Stimulated activated CD4-positive, alpha-beta T cell treated with anti-CD3 and anti-CD28 coated beads, Interleukin-12 subunit alpha, Interleukin-12 subunit beta, amount 100 ng/mL, for 24 hours (primary cell): ENCODE data around the gene HMGCS2.

ENCODE experiments used
- DNase-seq, 2 experiments: peaks; one replicate each; pipeline ENCODE4 v3.0.0-alpha.2; 2020; ENCODE audit warnings: low read depth in 2 of 2

The HMGCS2 gene

DNA sequence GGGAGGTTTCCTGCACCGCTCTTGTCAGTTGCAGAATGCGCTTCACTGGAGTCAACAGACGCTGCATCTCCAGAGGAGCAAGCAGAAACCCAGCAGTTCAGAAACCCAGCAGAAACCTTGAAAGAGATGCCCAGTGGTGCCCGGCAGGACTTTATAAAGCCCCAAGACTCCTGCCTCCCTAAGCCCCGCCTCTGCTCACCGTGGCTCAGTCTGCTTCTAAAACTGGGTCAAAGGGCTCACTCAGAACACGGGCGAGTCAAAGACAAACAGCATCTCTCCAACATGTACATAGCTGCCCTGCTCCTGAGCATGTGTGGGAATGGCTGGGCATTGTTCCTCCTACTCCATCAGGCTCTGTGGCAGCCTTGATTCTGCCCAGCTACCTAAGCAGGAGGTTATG, at the start of gene HMGCS2:
Gene HMGCS2, minus strand, starts transcription at position 128 of the 400 bp plus-strand sequence. Its CDS starts 61 bp downstream, at position 67.
- DNase-seq: no peak

- no peak for DNase-seq
These were observed 49.5 kb upstream of the HMGCS2 start for GRCh38 chr1:119818181-119818580.

GRCh38 chr1:119816407-119816806, 47.7 kb upstream of the HMGCS2 start:
- no peak for DNase-seq

DNA sequence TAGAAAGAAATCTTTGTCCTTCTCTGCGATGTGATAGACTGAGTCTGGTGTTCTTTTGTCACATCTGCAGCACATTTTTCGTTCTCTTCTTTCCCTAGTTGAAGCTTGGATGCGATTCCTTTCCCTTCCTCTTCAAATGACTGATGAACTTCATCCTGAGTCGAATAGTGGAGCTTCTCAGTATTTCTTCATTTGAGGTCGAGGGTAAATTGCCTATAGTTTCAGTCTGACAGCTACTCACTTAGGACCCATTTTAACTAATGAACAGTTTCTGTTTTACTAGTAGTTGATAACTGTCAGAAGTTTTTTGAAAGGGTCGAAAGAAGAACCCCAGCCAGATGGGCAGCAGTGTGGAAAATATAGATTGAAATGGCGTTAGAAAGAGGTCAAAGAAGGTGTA, 47.2 kb upstream of the HMGCS2 start:
- DNase-seq: no peak

- DNase-seq: no peak
These were observed 46.7 kb upstream of the HMGCS2 start for GRCh38 chr1:119815361-119815760.

- DNase-seq: no peak
These were observed 45.6 kb upstream of the HMGCS2 start for GRCh38 chr1:119814288-119814687.

- no peak for DNase-seq
These were observed 43.4 kb upstream of the HMGCS2 start for GRCh38 chr1:119811985-119812557.

DNA sequence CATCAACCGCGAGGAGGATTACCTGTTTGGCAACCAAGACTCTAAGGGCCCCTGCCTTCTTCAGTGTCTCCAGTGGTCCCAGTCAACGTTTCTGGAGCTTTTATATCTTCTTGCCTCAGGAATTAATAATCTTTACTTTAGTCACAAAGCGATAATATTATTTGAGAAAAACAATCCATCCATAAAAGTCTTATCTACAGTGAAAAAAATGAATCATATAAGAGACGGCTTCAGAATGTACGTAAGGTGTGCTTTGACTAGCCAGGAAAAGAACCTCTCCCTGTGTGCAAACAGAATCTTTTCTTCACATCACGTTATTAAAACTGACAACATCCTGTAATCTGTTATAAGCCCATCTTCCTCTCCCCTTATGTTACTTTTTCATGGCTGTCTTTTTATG, 42.7 kb upstream of the HMGCS2 start, which contains the start of gene REG4:
Gene REG4, minus strand, starts transcription at position 74 of the 400 bp plus-strand sequence. CDS start 2,691 bp downstream, outside the sequence.
- no peak for DNase-seq

DNA sequence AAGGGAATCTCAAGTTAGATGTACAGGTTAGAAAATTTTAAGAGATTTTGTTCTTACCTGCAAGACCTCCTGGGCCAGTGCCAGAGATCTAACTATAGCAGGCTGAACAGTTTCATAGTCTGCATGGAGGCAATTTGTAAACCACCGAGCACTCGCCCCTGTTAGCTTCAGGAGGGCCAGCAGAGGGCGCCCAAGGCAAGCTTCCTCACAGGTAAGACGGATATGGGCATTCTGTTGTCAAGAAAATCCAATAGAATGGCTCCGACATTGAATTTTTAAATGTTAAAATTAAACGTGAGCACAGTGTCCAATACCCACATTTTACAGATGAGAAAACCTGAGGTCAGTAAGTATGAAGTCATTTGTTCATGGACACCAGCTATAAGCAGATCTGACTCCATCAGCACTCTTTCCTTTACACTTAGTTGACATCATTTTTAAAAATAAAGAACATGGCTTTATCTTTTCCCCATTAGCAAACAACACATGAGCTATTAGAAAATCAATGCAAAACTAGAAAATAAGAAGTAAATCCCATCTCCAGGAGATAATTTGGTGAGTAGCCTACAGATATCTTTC, 40.4 kb upstream of the HMGCS2 start:
- peak; percentile 11 to 57 for DNase-seq

GRCh38 chr1:119808491-119808890, 39.8 kb upstream of the HMGCS2 start:
- no peak for DNase-seq

GRCh38 chr1:119806489-119806888, 37.8 kb upstream of the HMGCS2 start:
- no peak for DNase-seq

GRCh38 chr1:119805746-119806145, 37.0 kb upstream of the HMGCS2 start:
- no peak for DNase-seq

- DNase-seq: no peak
These were observed 36.5 kb upstream of the HMGCS2 start for GRCh38 chr1:119805247-119805646.

- no peak for DNase-seq
These were observed 31.0 kb upstream of the HMGCS2 start for GRCh38 chr1:119799599-119800177.

DNA sequence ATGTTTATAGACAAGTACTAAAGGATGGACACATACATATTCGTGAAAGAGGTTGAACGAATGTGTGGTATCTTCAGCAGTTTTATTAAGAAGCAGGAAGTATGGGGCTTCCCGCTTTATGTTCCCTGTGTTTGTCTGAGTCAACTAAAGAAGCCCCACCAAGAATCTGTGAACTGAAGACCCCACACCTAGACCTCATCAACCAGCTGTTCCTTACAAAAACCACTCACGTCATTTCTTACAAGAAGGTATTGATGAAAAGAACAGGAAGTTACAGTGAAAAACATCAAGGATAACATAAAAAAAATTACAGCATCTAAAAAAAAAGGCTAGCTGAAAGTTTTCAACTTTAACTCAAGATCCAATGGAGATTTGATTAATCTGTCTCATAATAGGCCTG, 30.3 kb upstream of the HMGCS2 start:
- DNase-seq: no peak

DNA sequence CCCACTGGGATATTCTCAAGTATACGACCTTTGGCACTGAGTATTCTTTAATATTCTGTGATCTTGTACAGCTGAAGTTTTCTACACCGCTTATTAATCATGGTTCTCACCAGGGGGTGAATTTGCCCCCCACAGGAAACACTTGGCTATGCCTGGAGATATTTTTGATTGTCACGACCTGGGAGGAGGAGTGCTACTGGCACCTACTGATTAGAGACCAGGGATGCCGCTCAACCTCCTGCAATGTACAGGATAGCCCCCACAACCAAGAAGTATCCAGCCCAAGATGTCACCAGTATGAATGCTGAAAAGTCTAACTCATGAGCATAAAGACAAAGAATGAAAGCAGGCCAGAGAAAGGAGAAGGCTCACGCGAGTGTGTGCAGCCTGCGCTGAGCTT, 28.9 kb upstream of the HMGCS2 start:
- DNase-seq: no peak

DNA sequence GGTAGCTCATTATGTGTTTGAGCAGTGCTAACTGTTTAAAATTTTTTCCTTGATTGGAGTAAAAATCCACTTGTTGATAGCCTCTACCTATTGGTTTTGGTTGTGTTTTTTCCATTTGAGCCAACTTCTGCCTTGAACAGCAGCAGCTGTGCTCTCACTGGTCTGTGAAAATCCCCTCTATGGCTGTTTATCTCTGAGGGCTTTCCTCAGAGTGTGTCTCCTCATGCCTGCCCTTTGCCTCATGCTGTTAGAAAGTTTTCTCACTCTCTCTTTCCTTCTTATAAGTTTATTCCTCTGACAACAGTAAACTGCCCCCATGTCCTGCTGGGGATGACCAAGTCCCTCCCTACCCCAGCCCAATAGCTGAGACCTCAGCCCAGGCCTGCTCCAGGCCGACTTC, 28.5 kb upstream of the HMGCS2 start:
- DNase-seq: no peak

DNA sequence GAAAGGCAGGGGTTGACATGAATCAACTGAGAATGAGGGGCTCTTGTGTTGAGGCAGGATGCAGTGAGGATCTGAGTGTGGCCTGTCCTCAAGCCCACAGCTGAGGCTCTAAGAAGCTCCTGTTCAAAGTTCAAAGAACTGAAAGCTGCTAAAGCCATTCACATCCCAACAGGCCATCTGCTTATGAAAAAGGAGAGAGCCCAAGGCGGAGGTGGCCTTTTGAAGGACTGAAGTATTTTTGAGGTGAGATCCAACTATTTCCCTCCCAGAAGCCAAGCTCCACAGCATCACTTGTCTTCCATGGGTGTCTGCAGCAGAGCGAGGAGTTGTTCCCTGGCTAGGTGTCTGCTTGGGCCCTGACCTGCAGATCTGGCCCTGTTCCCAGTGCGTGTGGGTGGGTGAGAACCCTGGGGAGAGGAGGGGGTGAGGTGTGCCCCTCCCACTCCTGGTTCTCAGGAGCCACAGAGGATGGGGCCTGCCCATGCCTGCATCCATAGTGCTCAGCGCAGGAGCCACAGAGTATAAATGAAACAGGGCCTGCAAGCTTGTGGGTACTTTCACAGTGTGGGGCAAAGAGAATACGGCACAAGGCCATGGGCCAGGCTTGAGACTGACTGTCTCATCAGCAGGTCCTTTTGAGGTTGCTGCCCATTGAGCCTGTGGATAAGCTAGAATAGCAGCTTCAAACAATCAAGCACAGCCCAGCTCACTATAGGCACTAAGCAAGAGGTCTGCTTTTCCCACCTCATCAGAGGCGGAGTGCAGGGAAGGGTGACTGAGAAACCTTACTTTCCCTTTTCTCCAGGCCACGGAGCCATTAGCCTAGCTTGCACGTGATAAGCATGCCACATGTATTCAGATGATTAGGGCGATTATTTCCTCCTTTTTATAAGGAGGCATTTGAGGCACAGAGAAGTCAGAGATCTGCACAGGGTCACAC, 26.8 kb upstream of the HMGCS2 start:
- no peak for DNase-seq

GRCh38 chr1:119794876-119795240, 26.2 kb upstream of the HMGCS2 start:
- no peak for DNase-seq

DNA sequence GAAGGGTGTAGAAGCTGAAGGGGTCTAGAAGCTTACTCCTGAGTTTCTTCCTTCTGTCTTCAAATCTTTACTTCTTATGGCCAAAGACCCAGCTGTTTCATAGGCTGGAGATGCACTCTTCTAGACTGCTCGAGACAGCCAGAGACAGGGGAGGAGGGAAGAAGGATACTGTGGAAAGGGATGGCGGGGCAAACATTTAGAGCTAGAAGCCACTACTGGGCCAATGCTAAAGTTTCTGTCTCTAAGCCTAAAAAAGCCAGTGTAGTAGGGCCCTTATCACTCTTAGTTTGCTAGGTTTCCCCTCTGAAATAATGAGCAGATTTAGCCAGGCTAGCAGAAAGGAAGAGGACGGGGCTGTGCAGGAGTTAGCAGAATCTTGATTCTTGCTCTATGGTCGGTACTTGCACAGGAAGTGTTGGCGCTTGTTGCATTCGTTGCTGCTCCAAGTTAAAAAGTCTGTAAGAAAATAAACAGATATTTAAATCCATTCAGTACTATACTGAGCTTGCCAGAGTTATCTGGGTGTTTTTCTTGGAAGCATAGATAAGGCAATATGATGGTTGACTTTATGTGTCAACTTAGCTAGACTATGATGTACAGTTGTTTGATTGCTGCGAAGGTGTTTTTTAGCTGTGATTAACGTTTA, 25.6 kb upstream of the HMGCS2 start:
- no peak for DNase-seq

GRCh38 chr1:119791377-119791776, 22.7 kb upstream of the HMGCS2 start:
- DNase-seq: no peak
